ENCODE data around the gene AKAP12.

GRCh38 chr6:151284548-151285017 lies 44.8 kb downstream of the AKAP12 start:
- TF ChIP-seq EZH2phosphoT487 (IDR thresholded peaks at IDR 0.05) (no peak), CTCF (IDR thresholded peaks at IDR 0.05) (no peak)
